OCI-LY1 (cell line): Measurements from ENCODE around the gene CACNA2D3.

Experiments used
- H2AFZ ChIP-seq: fragments of 200-600 bp; sonication (generic), shearing (Covaris generic); 2 replicates; pipeline ENCODE4 v1.6.0; 2014; ENCODE audit warnings: antibody characterized with exemption, mild to moderate bottlenecking, low read length
- H3F3A ChIP-seq: fragments of 200-600 bp; sonication (generic), shearing (Covaris generic); 2 replicates; pipeline ENCODE4 v1.6.0; 2014; ENCODE audit warnings: mild to moderate bottlenecking, antibody characterized with exemption, low read length, moderate library complexity; ENCODE audit not compliant: insufficient read depth
- H3K27ac ChIP-seq: fragments of 200-600 bp; sonication (generic); 2 replicates; pipeline ENCODE4 v1.5.1; 2014; ENCODE audit warnings: low read length, mixed run types, mild to moderate bottlenecking, low read depth; ENCODE audit not compliant: poor library complexity, severe bottlenecking
- H3K27me3 ChIP-seq: fragments of 200-600 bp; sonication (generic); 2 replicates; pipeline ENCODE4 v1.6.0; 2014; ENCODE audit warnings: antibody characterized with exemption, mild to moderate bottlenecking, low read length, moderate library complexity; ENCODE audit not compliant: insufficient read depth
- H3K36me3 ChIP-seq: fragments of 200-600 bp; sonication (generic); 2 replicates; pipeline ENCODE4 v1.6.1; 2014; ENCODE audit warnings: mild to moderate bottlenecking, antibody characterized with exemption, low read length, moderate library complexity, mixed read lengths; ENCODE audit not compliant: insufficient read depth
- H3K4me1 ChIP-seq: fragments of 200-600 bp; sonication (generic); 2 replicates; pipeline ENCODE4 v1.5.1; 2014; ENCODE audit warnings: mild to moderate bottlenecking, low read length, moderate library complexity; ENCODE audit not compliant: insufficient read depth, severe bottlenecking
- H3K4me2 ChIP-seq: fragments of 200-600 bp; sonication (generic), shearing (Covaris generic); 2 replicates; pipeline ENCODE4 v1.6.1; 2014; ENCODE audit warnings: low read length
- H3K4me3 ChIP-seq: fragments of 200-600 bp; sonication (generic); 2 replicates; pipeline ENCODE4 v1.5.1; 2014; ENCODE audit warnings: low read length, low read depth, mild to moderate bottlenecking, mixed read lengths; ENCODE audit not compliant: poor library complexity, severe bottlenecking
- H3K79me2 ChIP-seq: fragments of 200-600 bp; shearing (Covaris generic); 2 replicates; pipeline ENCODE4 v1.6.1; 2016; ENCODE audit warnings: mixed run types, low read length, mixed read lengths; ENCODE audit not compliant: insufficient read depth
- H3K9ac ChIP-seq: fragments of 200-600 bp; sonication (generic), shearing (Covaris generic); 2 replicates; pipeline ENCODE4 v1.6.1; 2014; ENCODE audit warnings: mild to moderate bottlenecking, low read length, mixed read lengths
- H3K9me2 ChIP-seq: fragments of 200-600 bp; sonication (generic), shearing (Covaris generic); 2 replicates; pipeline ENCODE4 v1.6.1; 2014; ENCODE audit warnings: low read depth, mild to moderate bottlenecking, low read length, mixed read lengths
- H3K9me3 ChIP-seq: fragments of 200-600 bp; shearing (Covaris generic); 2 replicates; pipeline ENCODE4 v1.6.1; 2014; ENCODE audit warnings: low read length, mixed read lengths
- H4K20me1 ChIP-seq: fragments of 200-600 bp; sonication (generic), shearing (Covaris generic); 2 replicates; pipeline ENCODE4 v1.6.0; 2016; ENCODE audit warnings: mild to moderate bottlenecking, low read length; ENCODE audit not compliant: insufficient read depth
- EZH2 ChIP-seq: fragments of 200-600 bp; sonication (generic), shearing (Covaris generic); IDR thresholded peaks from 2 replicates; pipeline ENCODE4 v1.8.0; 2017; ENCODE audit warnings: borderline replicate concordance, mixed run types, mild to moderate bottlenecking, antibody characterized with exemption, low read length, moderate library complexity, mixed read lengths
- TF ChIP-seq, protein P1 (sequence below): fragments of 200-600 bp; sonication (generic), shearing (Covaris generic); IDR thresholded peaks from 2 replicates; pipeline ENCODE4 v1.5.1; 2017; ENCODE audit warnings: mild to moderate bottlenecking, antibody characterized with exemption, low read length, moderate library complexity, mixed read lengths

CACNA2D3 gene

GRCh38 chr3:54764911-54765310 lies 642.6 kb downstream of the CACNA2D3 start:
- H3K36me3 ChIP-seq: no peaks in the 10 kb centered on the region
- H3K9me3 ChIP-seq: no peaks in the 10 kb centered on the region
- no peak overlapping the region for H3K27ac ChIP-seq
- H4K20me1 ChIP-seq: no peaks in the 10 kb centered on the region
- H3K9me2 ChIP-seq: no peaks in the 10 kb centered on the region
- H3K79me2 ChIP-seq: no peaks in the 10 kb centered on the region
- no peaks in the 10 kb centered on the region for H3F3A ChIP-seq
- no peak overlapping the region for H3K9ac ChIP-seq
- H3K27me3 ChIP-seq: no peaks in the 10 kb centered on the region
- H3K4me1 ChIP-seq: no peaks in the 10 kb centered on the region
- no peak overlapping the region for H3K4me2 ChIP-seq
- no peak overlapping the region for H3K4me3 ChIP-seq
- H2AFZ ChIP-seq: no peak overlapping the region
- TF ChIP-seq EZH2: no peak
- TF ChIP-seq, protein P1, sequence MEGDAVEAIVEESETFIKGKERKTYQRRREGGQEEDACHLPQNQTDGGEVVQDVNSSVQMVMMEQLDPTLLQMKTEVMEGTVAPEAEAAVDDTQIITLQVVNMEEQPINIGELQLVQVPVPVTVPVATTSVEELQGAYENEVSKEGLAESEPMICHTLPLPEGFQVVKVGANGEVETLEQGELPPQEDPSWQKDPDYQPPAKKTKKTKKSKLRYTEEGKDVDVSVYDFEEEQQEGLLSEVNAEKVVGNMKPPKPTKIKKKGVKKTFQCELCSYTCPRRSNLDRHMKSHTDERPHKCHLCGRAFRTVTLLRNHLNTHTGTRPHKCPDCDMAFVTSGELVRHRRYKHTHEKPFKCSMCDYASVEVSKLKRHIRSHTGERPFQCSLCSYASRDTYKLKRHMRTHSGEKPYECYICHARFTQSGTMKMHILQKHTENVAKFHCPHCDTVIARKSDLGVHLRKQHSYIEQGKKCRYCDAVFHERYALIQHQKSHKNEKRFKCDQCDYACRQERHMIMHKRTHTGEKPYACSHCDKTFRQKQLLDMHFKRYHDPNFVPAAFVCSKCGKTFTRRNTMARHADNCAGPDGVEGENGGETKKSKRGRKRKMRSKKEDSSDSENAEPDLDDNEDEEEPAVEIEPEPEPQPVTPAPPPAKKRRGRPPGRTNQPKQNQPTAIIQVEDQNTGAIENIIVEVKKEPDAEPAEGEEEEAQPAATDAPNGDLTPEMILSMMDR: no peak

GRCh38 chr3:54771050-54771449 lies 648.7 kb downstream of the CACNA2D3 start:
- Histone ChIP-seq H2AFZ (no peak overlapping the region), H3K4me1 (no peaks in the 10 kb centered on the region), H3K79me2 (no peaks in the 10 kb centered on the region), H3K27ac (no peak overlapping the region), H3K9ac (no peak overlapping the region), H3K9me3 (no peaks in the 10 kb centered on the region), H3F3A (no peaks in the 10 kb centered on the region), H3K4me2 (no peak overlapping the region), H3K9me2 (no peaks in the 10 kb centered on the region), H3K4me3 (no peak overlapping the region), H3K27me3 (no peaks in the 10 kb centered on the region), H4K20me1 (no peaks in the 10 kb centered on the region), H3K36me3 (no peaks in the 10 kb centered on the region)
- TF ChIP-seq, protein P1: no peak
- TF ChIP-seq EZH2: no peak

DNA sequence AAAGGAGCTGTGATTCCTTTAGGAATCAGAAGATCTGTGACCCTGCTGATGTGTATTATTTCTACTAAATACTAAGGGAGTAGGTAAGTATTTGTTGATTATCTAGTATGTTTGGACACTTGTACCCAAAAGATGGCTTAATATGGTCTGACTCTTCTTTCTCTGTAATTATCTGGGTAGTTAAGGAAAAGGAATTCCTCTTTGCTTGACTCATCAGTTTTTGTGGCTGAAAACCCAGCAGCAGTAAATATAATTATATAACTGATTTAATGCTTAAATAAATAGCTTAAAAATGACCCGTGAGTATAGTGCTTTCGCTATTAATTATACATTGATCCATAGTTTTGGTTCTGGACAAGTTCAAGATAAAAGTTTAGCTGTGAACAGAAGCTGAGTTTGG lies 649.7 kb downstream of the CACNA2D3 start:
- Histone ChIP-seq H3K9ac (no peak overlapping the region), H3K4me2 (no peak overlapping the region), H3K27ac (no peak overlapping the region), H2AFZ (no peak overlapping the region), H3K4me1 (no peaks in the 10 kb centered on the region), H3K27me3 (no peaks in the 10 kb centered on the region), H3K4me3 (no peak overlapping the region), H3K79me2 (no peaks in the 10 kb centered on the region), H4K20me1 (no peaks in the 10 kb centered on the region), H3K9me2 (no peaks in the 10 kb centered on the region), H3F3A (no peaks in the 10 kb centered on the region), H3K9me3 (no peaks in the 10 kb centered on the region), H3K36me3 (no peaks in the 10 kb centered on the region)
- no peak for TF ChIP-seq EZH2
- TF ChIP-seq, protein P1: no peak
